SK-N-MC (cell line): ENCODE data around the gene SERPINH1.

Experiments used
- EZH2 ChIP-seq: fragments of 200-600 bp; sonication (generic); IDR thresholded peaks from one replicate; pipeline ENCODE4 v1.6.1; 2017; ENCODE audit warnings: antibody characterized with exemption
- FOXP2 ChIP-seq: optimal IDR thresholded peaks from 2 replicates; pipeline ENCODE3; 2011; ENCODE audit warnings: mild to moderate bottlenecking, moderate library complexity; ENCODE audit not compliant: insufficient read depth; ENCODE audit errors: extremely low read length, control extremely low read depth
- POLR2AphosphoS5 ChIP-seq: IDR thresholded peaks from 2 replicates; pipeline ENCODE4 v1.6.1; 2012; ENCODE audit warnings: mild to moderate bottlenecking, low read depth, low read length, borderline replicate concordance

GRCh38 chr11:75598264-75598663, 36.2 kb downstream of the SERPINH1 start:
- TF ChIP-seq EZH2, result no peak
- no peak for TF ChIP-seq POLR2AphosphoS5
- TF ChIP-seq FOXP2, result no peak
